Fibroblast of villous mesenchyme (primary cell): Measurements from ENCODE around the gene PRRX2. TPM values are rescaled to one million over a fixed set of nuclear protein-coding genes. Genes with fewer than 3 reads are reported as not detected.

Source experiments
- DNase-seq: peaks from one replicate; pipeline ENCODE4 v3.0.0-alpha.2; 2010; ENCODE audit warnings: low read depth
- H3K4me3 ChIP-seq: 2 replicates; pipeline ENCODE4 v1.5.1; 2011; ENCODE audit warnings: low read depth, mild to moderate bottlenecking, low read length
- total RNA-seq: library from RNA; depleted of rRNA; stranded (reverse); fragments of >200 nt; gene quantifications from 2 replicates; pipeline ENCODE4 v1.2.3, GENCODE V29; 2012
- TF ChIP-seq, protein P1 (sequence below): IDR thresholded peaks from 2 replicates; pipeline ENCODE4 v1.5.1; 2012; ENCODE audit warnings: low read depth, mild to moderate bottlenecking, low read length; ENCODE audit not compliant: insufficient read depth

The PRRX2 gene
- total RNA-seq, 1 donor = under 0.01 TPM

DNA sequence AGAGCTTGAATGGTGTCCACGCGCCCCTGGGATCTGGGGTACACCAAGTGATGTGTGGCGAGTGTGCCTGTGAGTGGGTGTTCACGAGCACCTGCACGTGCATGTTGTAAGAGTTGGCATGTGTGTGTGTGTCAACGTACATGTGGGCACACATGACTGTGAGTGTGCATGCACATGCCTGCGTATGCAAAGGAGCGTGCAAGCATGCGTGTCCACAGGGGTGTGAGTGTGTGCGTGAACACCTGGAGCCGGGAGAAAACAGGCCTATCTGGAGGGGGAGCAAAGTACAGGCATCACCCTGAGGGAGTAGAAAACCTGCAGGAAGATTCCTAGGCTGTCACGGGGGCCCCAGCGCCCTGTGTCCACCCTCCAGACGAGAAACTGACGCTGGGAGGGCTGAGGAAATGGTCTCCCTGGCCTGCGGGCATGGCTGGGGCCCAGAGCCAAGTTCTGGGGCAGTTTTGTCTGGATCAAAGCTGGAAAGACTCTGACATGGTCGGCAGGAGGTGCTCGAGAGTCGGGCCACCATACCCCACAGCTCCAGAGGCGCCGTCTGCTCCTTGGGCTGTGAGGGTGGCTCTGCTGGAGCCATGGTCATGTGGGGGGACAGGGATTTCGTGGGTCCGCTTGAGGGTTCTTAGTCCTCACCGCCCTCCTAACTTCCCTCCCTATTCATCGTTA lies 55.6 kb downstream of the PRRX2 start:
- DNase-seq = no peak
- TF ChIP-seq, protein P1, sequence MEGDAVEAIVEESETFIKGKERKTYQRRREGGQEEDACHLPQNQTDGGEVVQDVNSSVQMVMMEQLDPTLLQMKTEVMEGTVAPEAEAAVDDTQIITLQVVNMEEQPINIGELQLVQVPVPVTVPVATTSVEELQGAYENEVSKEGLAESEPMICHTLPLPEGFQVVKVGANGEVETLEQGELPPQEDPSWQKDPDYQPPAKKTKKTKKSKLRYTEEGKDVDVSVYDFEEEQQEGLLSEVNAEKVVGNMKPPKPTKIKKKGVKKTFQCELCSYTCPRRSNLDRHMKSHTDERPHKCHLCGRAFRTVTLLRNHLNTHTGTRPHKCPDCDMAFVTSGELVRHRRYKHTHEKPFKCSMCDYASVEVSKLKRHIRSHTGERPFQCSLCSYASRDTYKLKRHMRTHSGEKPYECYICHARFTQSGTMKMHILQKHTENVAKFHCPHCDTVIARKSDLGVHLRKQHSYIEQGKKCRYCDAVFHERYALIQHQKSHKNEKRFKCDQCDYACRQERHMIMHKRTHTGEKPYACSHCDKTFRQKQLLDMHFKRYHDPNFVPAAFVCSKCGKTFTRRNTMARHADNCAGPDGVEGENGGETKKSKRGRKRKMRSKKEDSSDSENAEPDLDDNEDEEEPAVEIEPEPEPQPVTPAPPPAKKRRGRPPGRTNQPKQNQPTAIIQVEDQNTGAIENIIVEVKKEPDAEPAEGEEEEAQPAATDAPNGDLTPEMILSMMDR = no peak
- no peak overlapping the region for H3K4me3 ChIP-seq

DNA sequence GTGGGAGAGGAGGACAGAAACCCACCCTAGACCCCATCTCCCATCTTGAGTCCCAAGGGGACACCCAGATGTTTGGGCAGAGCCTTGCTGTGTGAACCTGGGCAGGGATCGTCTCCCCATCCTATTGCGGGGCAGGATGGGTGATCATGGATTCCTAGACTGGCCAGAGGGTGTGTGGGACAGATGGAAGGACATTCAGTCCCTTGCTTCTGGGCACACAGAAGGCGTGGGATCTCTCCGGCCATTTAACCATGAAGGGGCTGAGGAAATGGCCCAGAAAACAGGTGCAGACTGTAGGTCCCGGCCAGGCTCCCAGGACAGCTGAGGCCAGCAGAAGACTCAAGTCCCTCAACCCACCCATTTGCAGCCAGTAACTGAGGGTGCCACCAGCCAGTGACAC lies 57.5 kb downstream of the PRRX2 start:
- DNase-seq = no peak
- TF ChIP-seq, protein P1 = no peak
- H3K4me3 ChIP-seq = no peak overlapping the region

DNA sequence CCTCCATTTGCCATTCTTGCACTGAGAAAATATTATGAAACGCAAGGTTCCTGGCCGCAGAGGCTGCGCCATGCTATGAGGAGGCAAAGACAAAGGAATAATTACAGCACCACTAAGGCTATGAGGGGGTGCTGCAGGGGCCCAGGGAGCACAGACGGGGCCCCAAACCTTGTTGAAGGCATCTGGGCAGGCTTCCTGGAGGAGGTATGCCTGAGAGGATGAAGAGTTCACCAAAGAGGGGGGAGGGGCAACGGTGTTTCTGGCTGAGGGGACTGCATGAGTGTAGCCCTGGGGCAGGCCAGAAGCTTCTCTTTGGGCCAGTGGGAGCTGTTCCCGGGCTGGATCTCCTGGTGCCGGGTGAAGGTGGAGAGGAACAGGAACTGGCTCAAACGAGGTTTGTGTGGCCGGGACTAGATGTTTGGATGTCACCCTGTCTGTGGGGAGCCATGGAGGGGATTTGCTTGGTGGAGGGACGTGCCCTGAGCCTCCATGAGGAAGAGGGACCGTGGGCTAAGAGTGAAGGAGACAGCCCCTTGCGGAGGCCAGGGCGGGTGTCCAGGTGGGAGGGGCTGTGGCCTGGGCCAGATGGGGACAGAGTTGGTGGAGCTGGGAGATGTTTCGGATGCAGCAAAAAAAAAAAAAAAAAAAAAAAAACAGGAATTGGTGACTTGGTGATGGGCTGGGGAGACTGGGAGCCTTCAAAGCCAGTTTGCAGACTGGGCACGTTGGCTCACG lies 59.2 kb downstream of the PRRX2 start:
- no peak overlapping the region for H3K4me3 ChIP-seq
- TF ChIP-seq, protein P1 = no peak
- DNase-seq = no peak

DNA sequence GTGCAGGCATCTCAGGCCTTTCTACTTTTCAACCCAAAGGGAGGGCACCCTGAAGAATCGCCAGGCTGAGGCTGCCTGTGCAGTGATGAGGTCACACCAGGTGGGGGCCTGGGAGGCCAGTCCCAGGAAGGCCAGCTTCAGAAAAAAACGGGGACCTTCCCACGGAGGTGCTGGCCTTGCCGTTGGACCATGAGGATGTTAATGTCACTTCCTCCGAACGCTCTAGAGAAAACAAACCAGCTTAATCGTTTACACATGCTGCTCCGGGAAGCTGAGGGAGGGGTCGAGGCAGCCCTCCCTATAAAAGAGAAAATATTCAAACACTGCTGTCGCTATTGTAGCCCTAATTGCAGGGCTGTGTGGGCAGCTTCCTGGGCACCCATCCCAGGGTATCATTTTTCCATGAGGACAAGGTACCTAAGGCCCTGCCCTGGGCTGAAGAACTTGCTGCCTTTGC lies 60.4 kb downstream of the PRRX2 start:
- TF ChIP-seq, protein P1 = no peak
- no peak for DNase-seq
- no peak overlapping the region for H3K4me3 ChIP-seq

DNA sequence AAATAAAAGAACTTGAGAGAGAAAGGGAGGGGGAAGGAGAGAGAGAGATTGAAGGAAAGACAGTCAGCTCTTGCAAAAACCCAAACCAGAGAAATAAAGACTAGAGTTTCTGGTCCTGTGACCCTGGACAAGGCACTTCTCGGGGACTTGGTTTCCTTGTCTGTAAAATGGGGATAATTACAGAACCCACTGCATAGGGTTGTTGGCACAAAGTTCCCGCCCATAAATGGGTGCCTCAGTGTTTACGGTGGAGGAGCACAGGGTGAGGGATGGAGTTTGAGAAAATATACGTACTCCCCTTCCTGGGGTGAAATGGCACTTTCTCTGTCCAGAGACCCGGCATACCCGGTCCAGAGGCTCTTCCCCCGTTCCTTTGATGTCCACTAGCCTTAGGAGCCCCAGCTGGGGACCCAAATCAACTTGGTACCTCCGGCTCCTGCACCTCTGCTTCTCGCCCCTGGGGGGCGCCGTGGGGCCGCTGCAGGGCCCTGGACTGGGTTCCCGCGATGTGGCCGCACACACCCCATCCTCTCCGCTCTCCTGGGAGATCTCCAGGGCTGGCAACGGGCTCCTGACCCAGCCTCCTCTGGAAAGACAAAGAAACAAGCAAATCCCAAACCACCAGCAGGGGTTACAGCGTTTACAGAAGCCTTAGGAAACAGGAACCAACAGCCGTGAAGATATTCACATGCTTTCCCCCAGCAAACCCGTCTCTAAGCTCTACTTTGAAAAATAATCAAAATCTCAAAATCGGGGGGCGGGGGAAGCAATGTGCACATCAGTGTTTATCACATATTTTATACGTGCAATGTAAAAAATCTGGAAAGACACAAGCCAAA lies 61.1 kb downstream of the PRRX2 start:
- no peak overlapping the region for H3K4me3 ChIP-seq
- TF ChIP-seq, protein P1 = peak; percentile 99

DNA sequence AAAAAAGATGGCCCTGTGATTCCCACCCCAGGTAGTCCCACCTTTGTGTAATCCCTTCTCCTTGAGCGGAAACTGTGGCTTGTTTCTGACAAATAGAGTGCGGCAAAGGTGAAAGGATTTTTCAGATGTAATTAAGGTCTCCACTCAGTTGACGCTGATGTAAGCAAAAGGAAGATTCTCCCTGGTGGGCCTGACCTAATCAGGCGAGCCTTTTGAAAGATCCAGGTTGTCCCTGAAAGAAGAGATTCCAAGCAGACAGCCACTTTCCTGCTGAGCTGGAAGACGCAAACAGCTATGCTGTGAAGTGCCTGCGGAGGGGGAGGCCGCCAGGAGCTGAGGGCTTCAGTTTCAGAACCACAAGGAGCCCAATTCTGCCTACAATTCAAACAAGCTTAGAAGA lies 63.3 kb downstream of the PRRX2 start:
- no peak overlapping the region for H3K4me3 ChIP-seq
- TF ChIP-seq, protein P1 = no peak
- DNase-seq = no peak

More for the DNA sequence above, 61.1 kb downstream of the PRRX2 start:
- DNase-seq = peak; percentile 77
